Measurements from ENCODE around the gene PDE6G. TPM values are rescaled to one million over a fixed set of nuclear protein-coding genes. Genes with fewer than 3 reads are reported as not detected.

Gene PDE6G
- total and polyA plus RNA-seq, 2 of the 13 experiments (the other 11 are each of a cell fraction or from before 2014, with no cell fraction given), result 1.4 to 6.7 TPM

- TF ChIP-seq HINFP (CRISPR knock-in tag; IDR thresholded peaks at IDR 0.05; ENCODE audit: low read depth) (no peak), ZNF563 (CRISPR knock-in tag; IDR thresholded peaks at IDR 0.05) (0 out of 2 replicates have a peak, but pooled peaks have one; percentile 24), ZNF614 (CRISPR knock-in tag; IDR thresholded peaks at IDR 0.05; ENCODE audit: borderline replicate concordance) (no peak), ZBTB4 (CRISPR knock-in tag; IDR thresholded peaks at IDR 0.05; ENCODE audit: borderline replicate concordance) (peak; percentile 70; the same call in 1 of the 2 replicates), PAXIP1 (CRISPR knock-in tag; conservative IDR thresholded peaks at IDR 0.05) (peak; percentile 67), THAP7 (CRISPR knock-in tag; IDR thresholded peaks at IDR 0.05) (no peak), GMEB1 (CRISPR knock-in tag; IDR thresholded peaks at IDR 0.05; ENCODE audit: borderline replicate concordance) (no peak), HDAC2 (CRISPR knock-in tag; IDR thresholded peaks at IDR 0.05) (0 out of 2 replicates have a peak, but pooled peaks have one; percentile 19), ETV5 (CRISPR knock-in tag; IDR thresholded peaks at IDR 0.05; ENCODE audit: borderline replicate concordance) (peak; percentile 77; the same call in 1 of the 2 replicates), FOXO1 (CRISPR knock-in tag; IDR thresholded peaks at IDR 0.05) (peak; percentile 18; the same call in 1 of the 2 replicates), MEIS2 (CRISPR knock-in tag; IDR thresholded peaks at IDR 0.05) (peak; percentile 76), ZNF605 (CRISPR knock-in tag; IDR thresholded peaks at IDR 0.05) (0 out of 2 replicates have a peak, but pooled peaks have one; percentile 33), ZNF691 (CRISPR knock-in tag; IDR thresholded peaks at IDR 0.05; ENCODE audit: borderline replicate concordance, low read depth) (no peak), PCBP2 (optimal IDR thresholded peaks at IDR 0.05; ENCODE audit: low read depth, low read length, poor library complexity, severe bottlenecking) (no peak), HBP1 (CRISPR knock-in tag; IDR thresholded peaks at IDR 0.05; ENCODE audit: low read depth) (no peak)
Measured at GRCh38 chr17:81680150-81680549, 23.8 kb upstream of the PDE6G start (continued).
